ENCODE results near the gene HHIP. TPM values are rescaled to one million over a fixed set of nuclear protein-coding genes. Genes with fewer than 3 reads are reported as not detected.

The HHIP gene, protein sequence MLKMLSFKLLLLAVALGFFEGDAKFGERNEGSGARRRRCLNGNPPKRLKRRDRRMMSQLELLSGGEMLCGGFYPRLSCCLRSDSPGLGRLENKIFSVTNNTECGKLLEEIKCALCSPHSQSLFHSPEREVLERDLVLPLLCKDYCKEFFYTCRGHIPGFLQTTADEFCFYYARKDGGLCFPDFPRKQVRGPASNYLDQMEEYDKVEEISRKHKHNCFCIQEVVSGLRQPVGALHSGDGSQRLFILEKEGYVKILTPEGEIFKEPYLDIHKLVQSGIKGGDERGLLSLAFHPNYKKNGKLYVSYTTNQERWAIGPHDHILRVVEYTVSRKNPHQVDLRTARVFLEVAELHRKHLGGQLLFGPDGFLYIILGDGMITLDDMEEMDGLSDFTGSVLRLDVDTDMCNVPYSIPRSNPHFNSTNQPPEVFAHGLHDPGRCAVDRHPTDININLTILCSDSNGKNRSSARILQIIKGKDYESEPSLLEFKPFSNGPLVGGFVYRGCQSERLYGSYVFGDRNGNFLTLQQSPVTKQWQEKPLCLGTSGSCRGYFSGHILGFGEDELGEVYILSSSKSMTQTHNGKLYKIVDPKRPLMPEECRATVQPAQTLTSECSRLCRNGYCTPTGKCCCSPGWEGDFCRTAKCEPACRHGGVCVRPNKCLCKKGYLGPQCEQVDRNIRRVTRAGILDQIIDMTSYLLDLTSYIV
- total RNA-seq (under 0.01 TPM in 2 replicates), polyA plus RNA-seq (0.52 and 0.59 TPM in 2 replicates), polyA minus RNA-seq (ENCODE audit: low replicate concordance) (6.4 TPM in 1 of 2 replicates, not detected in the other)
- 0.54 and 0.59 TPM in 2 replicates for polyA plus RNA-seq (2012)

DNA sequence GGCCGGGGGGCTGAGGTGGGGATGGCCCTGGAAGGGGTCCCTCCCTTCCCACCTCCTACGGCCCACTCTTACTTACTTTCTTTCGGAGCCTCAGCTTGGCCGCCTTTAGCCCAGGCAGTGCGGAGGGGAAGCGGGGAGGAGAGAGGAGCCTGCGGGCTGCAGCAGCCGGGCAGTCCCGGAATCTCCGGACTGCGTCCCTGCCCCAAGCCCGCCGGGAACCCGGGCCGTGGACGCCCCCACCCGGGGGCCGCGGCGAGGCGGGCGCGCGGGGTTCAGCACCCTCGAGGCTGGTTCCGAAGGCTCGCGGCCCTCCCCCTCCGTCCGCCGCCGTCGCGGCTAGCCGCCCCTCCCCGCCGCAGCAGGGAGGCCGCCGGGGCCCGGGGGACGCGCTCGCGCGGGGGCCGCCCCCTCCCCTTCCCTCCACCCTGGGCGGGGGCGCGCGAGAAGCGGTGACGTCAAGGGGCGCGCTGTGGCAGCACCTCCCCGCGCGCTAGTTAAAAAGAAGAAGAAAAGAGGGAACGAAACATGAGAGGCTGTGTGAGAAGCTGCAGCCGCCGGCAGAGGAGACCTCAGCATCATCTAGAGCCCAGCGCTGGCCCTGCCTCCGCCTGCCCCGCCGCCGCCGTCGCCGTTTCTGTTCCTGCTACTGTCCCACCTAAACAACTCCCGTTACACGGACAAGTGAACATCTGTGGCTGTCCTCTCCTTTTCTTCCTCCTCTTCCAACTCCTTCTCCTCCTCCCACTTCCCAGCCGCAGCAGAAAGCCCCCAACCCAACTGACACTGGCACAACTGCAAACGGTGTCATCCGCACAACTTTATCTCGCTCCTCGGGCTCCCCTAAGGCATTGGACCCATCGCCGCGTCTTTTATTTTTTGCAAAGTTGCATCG, at the start of gene HHIP:
TSS of gene HHIP (plus strand) at position 526 of the 892 bp plus-strand sequence. CDS start 520 bp downstream, outside the sequence.
- H3K79me2 ChIP-seq (ENCODE audit: control insufficient read depth, insufficient read depth, low read length), result no peaks in the 10 kb centered on the region
- H3K9me3 ChIP-seq (ENCODE audit: control insufficient read depth, insufficient read depth, low read depth, low read length), result no peaks in the 10 kb centered on the region
- H3K27ac ChIP-seq (ENCODE audit: insufficient read depth, low read length), result no peak within 1 kb of the TSS
- TF ChIP-seq CTCF (conservative IDR thresholded peaks at IDR 0.05 in 1 of 2, IDR thresholded peaks at IDR 0.05 in 1 of 2; ENCODE audit: low read depth in 1 of 2, low read length in 2 of 2) (no peak), EZH2 (IDR thresholded peaks at IDR 0.05; ENCODE audit: low read length, missing control alignments) (no peak)
- no peaks in the 10 kb centered on the region for H4K20me1 ChIP-seq (ENCODE audit: control insufficient read depth, extremely low read depth, insufficient read depth, low read length)
- peak within 1 kb of the TSS; percentile 96 for H3K4me2 ChIP-seq (ENCODE audit: extremely low read depth, insufficient read depth, low read length)
- H3K4me3 ChIP-seq (replicated peaks in 1 of 4; ENCODE audit: control extremely low read depth in 1 of 4, insufficient read depth in 1 of 4, low read depth in 3 of 4, low read length in 4 of 4), result peak within 1 kb of the TSS; percentile 62 to 81 (median 66)
- no peaks in the 10 kb centered on the region for H3K4me1 ChIP-seq (ENCODE audit: control insufficient read depth, extremely low read depth, insufficient read depth, low read length)
- peak within 1 kb of the TSS; percentile 43 for H3K9ac ChIP-seq (ENCODE audit: insufficient read depth, low read length)
- DNase-seq (ENCODE audit: low read depth in 2 of 2), result peak; percentile 65 to 78
- peak within 1 kb of the TSS; percentile 90 for H2AFZ ChIP-seq (ENCODE audit: low read length)
- peaks cover 4% of the 10 kb centered on the region for H3K27me3 ChIP-seq (ENCODE audit: control insufficient read depth, insufficient read depth, low read length)
- H3K36me3 ChIP-seq (ENCODE audit: control insufficient read depth, insufficient read depth, low read length), result no peaks in the 10 kb centered on the region

GRCh38 chr4:144597171-144597570, 48.8 kb upstream of the HHIP start:
- H4K20me1 ChIP-seq (ENCODE audit: control insufficient read depth, extremely low read depth, insufficient read depth, low read length), result no peaks in the 10 kb centered on the region
- H2AFZ ChIP-seq (ENCODE audit: low read length), result no peak overlapping the region
- TF ChIP-seq CTCF (conservative IDR thresholded peaks at IDR 0.05 in 1 of 2, IDR thresholded peaks at IDR 0.05 in 1 of 2; ENCODE audit: low read depth in 1 of 2, low read length in 2 of 2) (no peak), EZH2 (IDR thresholded peaks at IDR 0.05; ENCODE audit: low read length, missing control alignments) (no peak)
- no peak for DNase-seq (ENCODE audit: low read depth in 2 of 2)
- H3K27ac ChIP-seq (ENCODE audit: insufficient read depth, low read length), result no peak overlapping the region
- no peak overlapping the region for H3K4me2 ChIP-seq (ENCODE audit: extremely low read depth, insufficient read depth, low read length)
- H3K36me3 ChIP-seq (ENCODE audit: control insufficient read depth, insufficient read depth, low read length), result no peaks in the 10 kb centered on the region
- no peaks in the 10 kb centered on the region for H3K9me3 ChIP-seq (ENCODE audit: control insufficient read depth, insufficient read depth, low read depth, low read length)
- H3K4me1 ChIP-seq (ENCODE audit: control insufficient read depth, extremely low read depth, insufficient read depth, low read length), result no peaks in the 10 kb centered on the region
- H3K27me3 ChIP-seq (ENCODE audit: control insufficient read depth, insufficient read depth, low read length), result no peaks in the 10 kb centered on the region
- no peak overlapping the region for H3K9ac ChIP-seq (ENCODE audit: insufficient read depth, low read length)
- H3K4me3 ChIP-seq (replicated peaks in 1 of 4; ENCODE audit: control extremely low read depth in 1 of 4, insufficient read depth in 1 of 4, low read depth in 3 of 4, low read length in 4 of 4), result no peak overlapping the region
- H3K79me2 ChIP-seq (ENCODE audit: control insufficient read depth, insufficient read depth, low read length), result no peaks in the 10 kb centered on the region
